Large intestine (tissue), 3 donors: ENCODE results near the gene ABCC10. TPM values are rescaled to one million over a fixed set of nuclear protein-coding genes. Genes with fewer than 3 reads are reported as not detected.
"Not testable (repeated sequence)": the region's sequence is repeated elsewhere in the genome, so short reads cannot be mapped to it uniquely, and the experiment has no call there.

Source experiments
- DNase-seq, 2 donors: peaks; one replicate each; pipeline versions ENCODE4 v3.0.0 to v3.0.0-alpha.2; 2013
- H3K27ac ChIP-seq: one replicate; pipeline ENCODE4 v1.5.1; 2013; ENCODE audit warnings: low read length
- H3K27me3 ChIP-seq: 2 replicates; pipeline ENCODE4 v1.6.1; 2013; ENCODE audit warnings: low read length; ENCODE audit not compliant: control insufficient read depth, insufficient read depth
- H3K36me3 ChIP-seq: 2 replicates; pipeline ENCODE4 v1.6.1; 2013; ENCODE audit warnings: low read length; ENCODE audit not compliant: control insufficient read depth, insufficient read depth
- H3K4me1 ChIP-seq: one replicate; pipeline ENCODE4 v1.6.1; 2013; ENCODE audit warnings: low read length; ENCODE audit not compliant: control insufficient read depth, insufficient read depth
- H3K4me3 ChIP-seq: one replicate; pipeline ENCODE4 v1.5.1; 2013; ENCODE audit warnings: low read length
- H3K9me3 ChIP-seq: one replicate; pipeline ENCODE4 v1.6.1; 2013; ENCODE audit warnings: mild to moderate bottlenecking, low read depth, low read length, moderate library complexity; ENCODE audit not compliant: control insufficient read depth
- WGBS: methylation state at CpG from one replicate; pipeline ENCODE4 v1.1.5; 2013; ENCODE audit warnings: low lambda C conversion rate; ENCODE audit not compliant: insufficient coverage; 5-methylcytosine and 5-hydroxymethylcytosine counted together
- polyA plus RNA-seq: library from polyadenylated mRNA; unstranded; fragments of 120-200 nt; gene quantifications from one replicate; pipeline ENCODE4 v1.2.1, GENCODE V29; 2013

ABCC10 gene
- polyA plus RNA-seq, 1 donor = 32.7 TPM

DNA sequence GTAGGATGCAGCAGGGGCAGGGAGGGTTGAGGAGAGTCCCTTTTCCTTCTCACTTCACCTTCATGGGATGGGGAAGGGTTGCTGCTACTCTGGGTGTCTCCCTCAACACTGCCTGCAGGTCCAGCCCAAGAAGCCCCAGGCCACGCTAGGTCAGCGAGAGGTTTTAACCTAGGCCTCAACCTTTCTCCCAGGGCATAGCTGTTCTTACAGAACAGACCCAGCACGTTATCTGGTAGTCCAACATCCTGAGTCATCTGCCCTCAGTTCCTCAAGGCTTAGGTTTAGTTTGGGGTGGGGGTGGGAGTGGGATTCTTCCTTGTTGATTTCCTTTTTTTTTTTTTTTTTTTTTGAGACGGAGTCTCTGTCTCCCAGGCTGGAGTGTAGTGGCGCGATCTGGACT, 67.0 kb downstream of the ABCC10 start:
- Histone ChIP-seq H3K9me3 (no peaks in the 10 kb centered on the region), H3K4me3 (no peak overlapping the region), H3K27ac (peak overlapping the region; percentile 89), H3K4me1 (peaks cover 54% of the 10 kb centered on the region), H3K27me3 (no peaks in the 10 kb centered on the region), H3K36me3 (peaks cover 34% of the 10 kb centered on the region)
- no peak for DNase-seq
- no CpG with 5 or more reads among the region's 6 CpGs for WGBS

GRCh38 chr6:43494766-43495165, 67.4 kb downstream of the ABCC10 start:
- H3K36me3 ChIP-seq = peaks cover 36% of the 10 kb centered on the region
- no peak overlapping the region for H3K4me3 ChIP-seq
- H3K9me3 ChIP-seq = no peaks in the 10 kb centered on the region
- peaks cover 54% of the 10 kb centered on the region for H3K4me1 ChIP-seq
- H3K27ac ChIP-seq = peak overlapping the region; percentile 2
- H3K27me3 ChIP-seq = no peaks in the 10 kb centered on the region
- whole genome bisulfite sequencing = no CpG with 5 or more reads among the region's 4 CpGs
- DNase-seq = no peak

- DNase-seq = peak in 1 of 2 donors; percentile 52
- H3K9me3 ChIP-seq = no peaks in the 10 kb centered on the region
- WGBS = no CpG with 5 or more reads among the region's 4 CpGs
- no peak overlapping the region for H3K27ac ChIP-seq
- no peaks in the 10 kb centered on the region for H3K27me3 ChIP-seq
- H3K4me3 ChIP-seq = no peak overlapping the region
- peaks cover 54% of the 10 kb centered on the region for H3K4me1 ChIP-seq
- H3K36me3 ChIP-seq = peaks cover 39% of the 10 kb centered on the region
Observed at GRCh38 chr6:43495409-43495941, 68.1 kb downstream of the ABCC10 start.

GRCh38 chr6:43496370-43497128, 69.2 kb downstream of the ABCC10 start:
- WGBS = no CpG with 5 or more reads among the region's 18 CpGs
- peak in 1 of 2 donors; percentile 50 for DNase-seq
- H3K4me1 ChIP-seq = peaks cover 54% of the 10 kb centered on the region
- H3K36me3 ChIP-seq = peaks cover 50% of the 10 kb centered on the region
- no peaks in the 10 kb centered on the region for H3K9me3 ChIP-seq
- no peak overlapping the region for H3K27ac ChIP-seq
- H3K4me3 ChIP-seq = no peak overlapping the region
- H3K27me3 ChIP-seq = no peaks in the 10 kb centered on the region

GRCh38 chr6:43497129-43497396, 69.7 kb downstream of the ABCC10 start:
- H3K36me3 ChIP-seq = peaks cover 52% of the 10 kb centered on the region
- WGBS = 100% methylated on average over 1 of the region's 6 CpGs
- H3K9me3 ChIP-seq = no peaks in the 10 kb centered on the region

GRCh38 chr6:43497689-43498088, 70.3 kb downstream of the ABCC10 start:
- no peak for DNase-seq
- WGBS = no CpG with 5 or more reads among the region's 12 CpGs
- no peaks in the 10 kb centered on the region for H3K9me3 ChIP-seq
- no peak overlapping the region for H3K4me3 ChIP-seq
- no peaks in the 10 kb centered on the region for H3K27me3 ChIP-seq
- peaks cover 43% of the 10 kb centered on the region for H3K4me1 ChIP-seq
- H3K36me3 ChIP-seq = peaks cover 57% of the 10 kb centered on the region
- no peak overlapping the region for H3K27ac ChIP-seq

More at GRCh38 chr6:43497129-43497396, 69.7 kb downstream of the ABCC10 start:
- no peaks in the 10 kb centered on the region for H3K27me3 ChIP-seq
- no peak overlapping the region for H3K27ac ChIP-seq
- no peak for DNase-seq
- H3K4me1 ChIP-seq = peaks cover 50% of the 10 kb centered on the region
- no peak overlapping the region for H3K4me3 ChIP-seq

GRCh38 chr6:43498291-43498690, 71.0 kb downstream of the ABCC10 start:
- not testable (repeated sequence) for H3K27ac ChIP-seq, H3K27me3 ChIP-seq, H3K4me3 ChIP-seq, DNase-seq, H3K9me3 ChIP-seq
- Histone ChIP-seq H3K4me1 (peaks cover 37% of the 10 kb centered on the region), H3K36me3 (peaks cover 63% of the 10 kb centered on the region)
- WGBS = 100% methylated on average over 1 of the region's 5 CpGs

DNA sequence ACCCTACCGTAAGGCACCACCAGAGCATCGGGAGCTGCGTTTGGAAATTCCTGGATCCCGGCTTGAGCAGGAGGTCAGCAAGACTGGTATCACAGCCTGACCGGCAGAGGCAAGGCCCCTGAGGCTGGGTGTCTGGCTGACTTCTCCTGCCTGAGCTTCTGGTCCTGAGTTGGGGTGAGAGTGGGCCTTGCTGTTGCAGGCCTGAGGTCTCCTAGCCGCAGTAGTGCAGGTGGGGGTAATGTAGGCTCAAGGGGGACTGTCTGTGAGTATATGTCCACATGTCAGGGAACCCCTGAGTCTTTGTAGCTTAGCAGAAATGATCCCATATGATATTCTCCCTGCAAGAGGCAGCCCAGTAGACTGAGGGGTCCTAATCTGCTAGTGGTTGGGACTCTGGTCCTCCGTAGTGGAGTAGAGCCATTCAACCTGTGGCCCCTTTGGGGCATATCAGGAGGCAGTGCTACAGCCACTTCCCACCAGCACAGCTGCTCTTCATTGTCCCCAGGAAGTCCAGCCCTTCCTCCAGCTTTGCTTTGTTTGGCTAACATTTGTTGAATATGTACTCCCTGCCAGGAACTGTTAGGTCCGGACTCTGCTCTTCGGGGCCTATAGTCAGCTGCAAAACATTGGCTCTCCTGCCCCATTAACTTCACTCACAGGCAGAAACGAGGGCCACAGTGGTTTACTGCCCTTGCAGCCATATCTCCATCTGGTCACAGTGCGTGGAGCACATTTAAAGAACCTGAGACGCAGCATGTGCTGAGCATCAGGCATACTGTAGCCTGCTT, 71.9 kb downstream of the ABCC10 start:
- peaks cover 70% of the 10 kb centered on the region for H3K36me3 ChIP-seq
- H3K4me3 ChIP-seq = no peak overlapping the region
- no peaks in the 10 kb centered on the region for H3K27me3 ChIP-seq
- no peak for DNase-seq
- no peak overlapping the region for H3K27ac ChIP-seq
- peaks cover 29% of the 10 kb centered on the region for H3K4me1 ChIP-seq
- no CpG with 5 or more reads among the region's 12 CpGs for WGBS
- H3K9me3 ChIP-seq = no peaks in the 10 kb centered on the region

Other genes starting within 250 kb of the ABCC10 start
- 42.5 TPM for gene CUL9, start 245.3 kb upstream of the ABCC10 start, polyA plus RNA-seq
- 152 TPM for gene DNPH1, start 198.1 kb upstream of the ABCC10 start, polyA plus RNA-seq
- gene TTBK1, start 184.1 kb upstream of the ABCC10 start, polyA plus RNA-seq = 3.8 TPM
- 1.2 TPM for gene SLC22A7, start 129.3 kb upstream of the ABCC10 start, polyA plus RNA-seq
- 8.4 TPM for gene CRIP3, start 118.7 kb upstream of the ABCC10 start, polyA plus RNA-seq
- gene ZNF318, start 57.9 kb upstream of the ABCC10 start, polyA plus RNA-seq = 21.2 TPM
- gene DLK2, start 28.0 kb downstream of the ABCC10 start, polyA plus RNA-seq = 2.3 TPM
- 43.1 TPM for gene TJAP1, start 50.0 kb downstream of the ABCC10 start, polyA plus RNA-seq
- 0.49 TPM for gene LRRC73, start 82.8 kb downstream of the ABCC10 start, polyA plus RNA-seq
- gene YIPF3, start 89.4 kb downstream of the ABCC10 start, polyA plus RNA-seq = 108 TPM
- gene POLR1C, start 89.5 kb downstream of the ABCC10 start, polyA plus RNA-seq = 38.7 TPM
- gene XPO5, start 148.5 kb downstream of the ABCC10 start, polyA plus RNA-seq = 31.6 TPM
- 9.2 TPM for gene POLH, start 148.6 kb downstream of the ABCC10 start, polyA plus RNA-seq
- gene GTPBP2, start 201.7 kb downstream of the ABCC10 start, polyA plus RNA-seq = 51.2 TPM
- 29.5 TPM for gene MAD2L1BP, start 208.3 kb downstream of the ABCC10 start, polyA plus RNA-seq
- gene RSPH9, start 217.5 kb downstream of the ABCC10 start, polyA plus RNA-seq = 1.1 TPM